H1 (cell line): ENCODE data around the gene SPEF1. TPM values are rescaled to one million over a fixed set of nuclear protein-coding genes. Genes with fewer than 3 reads are reported as not detected.

Experiments
- CTCF ChIA-PET: fragments of 300-600 bp; sonication (Branson Sonifier 250); formaldehyde crosslinking; loops from one replicate; lab custom pipeline; 2021; ENCODE audit not compliant: partially characterized antibody; lab: Charles Lee
- POLR2A ChIA-PET: fragments of 300-600 bp; sonication (Branson Sonifier 250); formaldehyde crosslinking; loops from one replicate; lab custom pipeline; 2021; ENCODE audit warnings: inconsistent platforms; ENCODE audit not compliant: partially characterized antibody; lab: Charles Lee
- DNase-seq, 2 experiments: peaks; one replicate each; pipeline versions ENCODE4 v3.0.0 to v3.0.0-alpha.2; 2010 to 2022; ENCODE audit warnings: low spot score in 2 of 2, low read depth in 1 of 2, mixed read lengths in 1 of 2
- FAIRE-seq: peaks from 2 replicates; lab custom pipeline; 2011; peaks lifted over from hg19 to GRCh38; lab: Jason Lieb, UNC
- H2AFZ ChIP-seq: 2 replicates; pipeline ENCODE4 v1.8.1; 2012; ENCODE audit warnings: low read length, inconsistent platforms
- H2AK5ac ChIP-seq: 2 replicates; pipeline ENCODE4 v1.6.1; 2013; ENCODE audit warnings: low read depth, low read length
- H2BK120ac ChIP-seq: replicated peaks from 2 replicates; pipeline ENCODE3; 2013; ENCODE audit warnings: low read depth, low read length, inconsistent platforms
- H2BK12ac ChIP-seq: 2 replicates; pipeline ENCODE4 v1.6.1; 2013; ENCODE audit warnings: low read depth, low read length
- H2BK15ac ChIP-seq: 2 replicates; pipeline ENCODE4 v1.6.1; 2013; ENCODE audit warnings: low read length
- H2BK20ac ChIP-seq: 2 replicates; pipeline ENCODE4 v1.6.1; 2013; ENCODE audit warnings: low read length
- H2BK5ac ChIP-seq: 2 replicates; pipeline ENCODE4 v1.6.1; 2013; ENCODE audit warnings: low read depth, low read length
- H3K14ac ChIP-seq: 2 replicates; pipeline ENCODE4 v1.6.1; 2013; ENCODE audit warnings: inconsistent platforms; ENCODE audit not compliant: insufficient read length
- H3K18ac ChIP-seq: 2 replicates; pipeline ENCODE4 v1.6.1; 2013; ENCODE audit warnings: low read length; ENCODE audit errors: extremely low read depth
- H3K23ac ChIP-seq: 2 replicates; pipeline ENCODE4 v1.6.1; 2013; ENCODE audit warnings: inconsistent platforms; ENCODE audit not compliant: insufficient read length
- H3K23me2 ChIP-seq: 2 replicates; pipeline ENCODE4 v1.6.1; 2013; ENCODE audit warnings: low read depth, low read length
- H3K27ac ChIP-seq: 2 replicates; pipeline ENCODE4 v1.6.1; 2011; ENCODE audit warnings: low read depth, low read length, inconsistent platforms
- H3K27me3 ChIP-seq, 4 experiments: replicated peaks in 1 of 4; 1 replicate in 1 of 4; 2 replicates in 3 of 4; pipeline versions ENCODE4 v1.6.1 to v1.8.1; 2011 to 2013; ENCODE audit warnings: low read length in 3 of 4, mild to moderate bottlenecking in 3 of 4, inconsistent platforms in 2 of 4, mixed read lengths in 2 of 4, moderate library complexity in 1 of 4; ENCODE audit not compliant: control insufficient read depth in 3 of 4, insufficient read depth in 3 of 4; ENCODE audit errors: extremely low read depth in 1 of 4
- H3K36me3 ChIP-seq, 4 experiments: 2 replicates each; pipeline versions ENCODE4 v1.6.1 to v1.8.1; 2011 to 2013; ENCODE audit warnings: mild to moderate bottlenecking in 4 of 4, low read length in 3 of 4, moderate library complexity in 2 of 4, control low read depth in 1 of 4, inconsistent platforms in 1 of 4; ENCODE audit not compliant: insufficient read depth in 4 of 4, control insufficient read depth in 2 of 4
- H3K4ac ChIP-seq: replicated peaks from 2 replicates; pipeline ENCODE3; 2013; ENCODE audit warnings: low read length, low read depth, mixed read lengths, inconsistent platforms; ENCODE audit not compliant: insufficient read length
- H3K4me1 ChIP-seq, 4 experiments: replicated peaks in 1 of 4; 1 replicate in 1 of 4; 2 replicates in 3 of 4; pipeline versions ENCODE4 v1.6.1 to v1.8.1; 2011 to 2013; ENCODE audit warnings: low read length in 3 of 4, inconsistent platforms in 2 of 4, mixed read lengths in 1 of 4; ENCODE audit not compliant: insufficient read depth in 4 of 4, control insufficient read depth in 3 of 4
- H3K4me2 ChIP-seq, 2 experiments: 2 replicates each; pipeline versions ENCODE4 v1.6.1 to v1.8.1; 2011 to 2013; ENCODE audit warnings: low read depth in 2 of 2, low read length in 2 of 2, control low read depth in 1 of 2, inconsistent platforms in 1 of 2, mild to moderate bottlenecking in 1 of 2; ENCODE audit not compliant: insufficient read depth in 1 of 2
- H3K4me3 ChIP-seq, 4 experiments: fragments of 200-600, 300-600 bp in 1 of 4; sonication (generic), shearing (Covaris generic), sonication (Bioruptor Twin) in 1 of 4; 2 replicates each; pipeline versions ENCODE4 v1.5.1 to v1.8.1; 2011 to 2016; ENCODE audit warnings: low read length in 4 of 4, low read depth in 3 of 4, control low read depth in 2 of 4, inconsistent platforms in 2 of 4, mild to moderate bottlenecking in 2 of 4, mixed read lengths in 1 of 4, moderate library complexity in 1 of 4; ENCODE audit not compliant: insufficient read depth in 2 of 4; ENCODE audit errors: extremely low read depth in 1 of 4
- H3K56ac ChIP-seq: replicated peaks from 2 replicates; pipeline ENCODE3; 2013; ENCODE audit warnings: low read depth, mild to moderate bottlenecking, mixed read lengths, low read length, inconsistent platforms; ENCODE audit not compliant: insufficient read length
- H3K79me1 ChIP-seq: 2 replicates; pipeline ENCODE4 v1.6.1; 2013; ENCODE audit warnings: low read depth, low read length, control low read depth
- H3K79me2 ChIP-seq, 2 experiments: 2 replicates each; pipeline versions ENCODE4 v1.6.1 to v1.8.1; 2012 to 2013; ENCODE audit warnings: low read length in 2 of 2, mild to moderate bottlenecking in 2 of 2, inconsistent platforms in 1 of 2; ENCODE audit not compliant: insufficient read depth in 2 of 2, control insufficient read depth in 1 of 2
- H3K9ac ChIP-seq, 4 experiments: replicated peaks in 1 of 4; 1 replicate in 1 of 4; 2 replicates in 3 of 4; pipeline versions ENCODE4 v1.6.1 to v1.8.1; 2011 to 2013; ENCODE audit warnings: low read depth in 3 of 4, low read length in 3 of 4, control low read depth in 2 of 4, mild to moderate bottlenecking in 2 of 4, moderate library complexity in 2 of 4, inconsistent platforms in 1 of 4; ENCODE audit errors: extremely low read depth in 1 of 4
- H3K9me3 ChIP-seq, 2 experiments: 2 replicates each; pipeline versions ENCODE4 v1.6.1 to v1.8.1; 2012 to 2013; ENCODE audit warnings: mild to moderate bottlenecking in 2 of 2, moderate library complexity in 2 of 2, control low read depth in 1 of 2, inconsistent platforms in 1 of 2, low read depth in 1 of 2, low read length in 1 of 2, mixed read lengths in 1 of 2; ENCODE audit not compliant: insufficient read depth in 2 of 2
- H4K20me1 ChIP-seq, 2 experiments: replicated peaks in 1 of 2; 2 replicates each; pipeline versions ENCODE3 to v1.8.1; 2011 to 2013; ENCODE audit warnings: inconsistent platforms in 2 of 2, low read length in 2 of 2, mild to moderate bottlenecking in 1 of 2; ENCODE audit not compliant: insufficient read depth in 2 of 2, control insufficient read depth in 1 of 2
- H4K5ac ChIP-seq: 2 replicates; pipeline ENCODE4 v1.6.1; 2013; ENCODE audit warnings: low read length, low read depth, mixed read lengths, inconsistent platforms; ENCODE audit not compliant: insufficient read length
- H4K8ac ChIP-seq: 2 replicates; pipeline ENCODE4 v1.8.0; 2013; ENCODE audit warnings: mild to moderate bottlenecking, moderate library complexity, low read length, inconsistent platforms; ENCODE audit not compliant: insufficient read depth; ENCODE audit errors: extremely low read depth
- H4K91ac ChIP-seq: replicated peaks from 2 replicates; pipeline ENCODE3; 2013; ENCODE audit warnings: low read length, mixed read lengths, inconsistent platforms; ENCODE audit not compliant: insufficient read length
- BACH1 ChIP-seq: IDR thresholded peaks from 2 replicates; pipeline ENCODE4 v1.6.1; 2012; ENCODE audit warnings: low read length, improper control_type of control experiment
- BRCA1 ChIP-seq: IDR thresholded peaks from 2 replicates; pipeline ENCODE4 v1.6.1; 2012; ENCODE audit warnings: low read depth, low read length, improper control_type of control experiment
- CTCF ChIP-seq, 3 experiments: IDR thresholded peaks; 1 replicate in 2 of 3; 2 replicates in 1 of 3; pipeline versions ENCODE4 v1.5.1 to v1.6.1; 2011; ENCODE audit warnings: low read length in 3 of 3, mild to moderate bottlenecking in 3 of 3, inconsistent platforms in 2 of 3, low read depth in 1 of 3, moderate library complexity in 1 of 3; ENCODE audit not compliant: insufficient read depth in 1 of 3; ENCODE audit errors: control extremely low read depth in 1 of 3
- GABPA ChIP-seq: IDR thresholded peaks from 2 replicates; pipeline ENCODE4 v1.6.1; 2011; ENCODE audit warnings: mild to moderate bottlenecking, low read length, moderate library complexity, borderline replicate concordance; ENCODE audit not compliant: insufficient read depth
- POLR2A ChIP-seq, 2 experiments: IDR thresholded peaks; 1 replicate in 1 of 2; 2 replicates in 1 of 2; pipeline ENCODE4 v1.6.1; 2011; ENCODE audit warnings: low read depth in 2 of 2, low read length in 2 of 2, mild to moderate bottlenecking in 2 of 2; ENCODE audit errors: control extremely low read depth in 1 of 2
- RAD21 ChIP-seq, 2 experiments: IDR thresholded peaks in 1 of 2; conservative IDR thresholded peaks in 1 of 2; 2 replicates each; pipeline ENCODE4 v1.6.1; 2011; ENCODE audit warnings: low read depth in 2 of 2, low read length in 2 of 2, improper control_type of control experiment in 1 of 2, inconsistent platforms in 1 of 2, mild to moderate bottlenecking in 1 of 2, moderate library complexity in 1 of 2
- RFX5 ChIP-seq: IDR thresholded peaks from 2 replicates; pipeline ENCODE4 v1.6.1; 2011; ENCODE audit warnings: low read depth, low read length, improper control_type of control experiment, borderline replicate concordance
- SAP30 ChIP-seq: fragments of 300-600 bp; sonication (generic); IDR thresholded peaks from 2 replicates; pipeline ENCODE4 v1.7.1; 2012; ENCODE audit warnings: low read length, moderate library complexity, mild to moderate bottlenecking, inconsistent platforms; ENCODE audit not compliant: insufficient read depth, insufficient replicate concordance
- SP2 ChIP-seq: IDR thresholded peaks from 2 replicates; pipeline ENCODE4 v1.6.1; 2012; ENCODE audit warnings: mild to moderate bottlenecking, low read length, inconsistent platforms
- TAF1 ChIP-seq: IDR thresholded peaks from 2 replicates; pipeline ENCODE4 v1.6.1; 2011; ENCODE audit warnings: mild to moderate bottlenecking, low read depth, low read length
- TEAD4 ChIP-seq: IDR thresholded peaks from 2 replicates; pipeline ENCODE4 v1.6.1; 2012; ENCODE audit warnings: low read depth, low read length, inconsistent platforms, mixed read lengths
- WGBS, 2 experiments: shearing (Covaris generic) in 1 of 2; methylation state at CpG; one replicate each; pipeline versions ENCODE4 v1.1.6 to v1.1.7; 2013 to 2015; ENCODE audit warnings: low lambda C conversion rate in 2 of 2, mixed read lengths in 2 of 2, inconsistent platforms in 1 of 2, low coverage in 1 of 2, missing lambda C conversion rate in 1 of 2; ENCODE audit not compliant: insufficient replicate concordance in 2 of 2, insufficient coverage in 1 of 2, insufficient read length in 1 of 2; ENCODE audit errors: extremely low coverage in 1 of 2, missing lambda C conversion rate in 1 of 2; 5-methylcytosine and 5-hydroxymethylcytosine counted together
- polyA plus RNA-seq, 7 experiments: library from polyadenylated mRNA; depleted of rRNA in 3 of 7; stranded (reverse) in 5 of 7; unstranded in 2 of 7; fragments of >200 nt in 5 of 7; fragments of 200-250 nt in 2 of 7; gene quantifications; 1 replicate in 5 of 7; 2 replicates in 1 of 7; 4 replicates in 1 of 7; pipeline versions ENCODE4 v1.2.1 to v1.2.3, GENCODE V29; 2011 to 2013; ENCODE audit warnings: missing spikeins in 2 of 7, mixed read lengths in 2 of 7
- total RNA-seq: library from RNA; stranded (reverse); fragmentation: NEBNext Ultra II Directional; extraction: Animal tissue kit (Norgen Biotek cat#: 25700); gene quantifications from 2 replicates; pipeline ENCODE4 v1.2.1, GENCODE V29; 2021

The SPEF1 gene
- total and polyA plus RNA-seq, 2 of the 8 experiments (the other 6 are each of a cell fraction or from before 2014, with no cell fraction given), result 0.51 to 0.71 TPM

- Histone ChIP-seq H2BK120ac (no peak overlapping the region), H2AK5ac (0 out of 2 replicates have a peak overlapping the region, but pooled peaks have one; percentile 10), H2BK12ac (no peak overlapping the region), H3K9ac (no peak overlapping the region), H3K79me1 (no peaks in the 10 kb centered on the region), H3K4me1 (peaks cover 0 to 25% (median 8%) of the 10 kb centered on the region in 4 experiments; a peak in 6 of 7 replicates), H3K79me2 (no peaks in the 10 kb centered on the region), H3K36me3 (no peaks in the 10 kb centered on the region; a peak in 1 of 8 replicates), H3K4me2 (no peak overlapping the region), H3K27me3 (peaks cover 4 to 26% (median 22%) of the 10 kb centered on the region in 4 experiments), H3K56ac (no peak overlapping the region), H3K23me2 (peaks cover 25% of the 10 kb centered on the region), H2AFZ (no peak overlapping the region), H3K9me3 (no peaks in the 10 kb centered on the region), H3K4me3 (no peak overlapping the region), H2BK15ac (no peak overlapping the region), H3K14ac (no peak overlapping the region), H4K8ac (no peak overlapping the region), H3K27ac (no peak overlapping the region), H2BK5ac (no peak overlapping the region), H3K4ac (no peak overlapping the region), H3K18ac (no peak overlapping the region), H2BK20ac (no peak overlapping the region), H3K23ac (no peak overlapping the region), H4K20me1 (peaks cover 2 to 13% of the 10 kb centered on the region in 2 experiments), H4K91ac (no peak overlapping the region), H4K5ac (no peak overlapping the region)
- no peak for DNase-seq
- POLR2A ChIA-PET, result interaction anchor here (0.8 to 1.6 kb wide), 5 partner anchors 9 to 75 kb away, joined by 3 to 6 read pairs (median 3); no protein-coding TSS in a partner anchor
- CTCF ChIA-PET, result interaction anchor here (0.9 to 18.6 kb wide), 15 partner anchors 14 to 118 kb away, joined by 3 to 308 read pairs (median 12); partner anchors contain the start of genes ADISSP, CENPB, HSPA12B and SIGLEC1
- no peak for FAIRE-seq
- 88% methylated on average over 16 of the region's 16 CpGs; no CpG with 5 or more reads in 1 of the 2 experiments for WGBS, 2 experiments
- no peak for TF ChIP-seq SP2
- TF ChIP-seq CTCF (IDR thresholded peaks at IDR 0.05; ENCODE audit: control extremely low read depth in 1 of 3, insufficient read depth in 1 of 3, low read depth in 1 of 3, low read length in 3 of 3), result no peak
- no peak for TF ChIP-seq BACH1
- no peak for TF ChIP-seq SAP30
- no peak for TF ChIP-seq BRCA1
- TF ChIP-seq RAD21 (IDR thresholded peaks at IDR 0.05 in 1 of 2, conservative IDR thresholded peaks at IDR 0.05 in 1 of 2; ENCODE audit: low read depth in 2 of 2, low read length in 2 of 2), result no peak
- no peak for TF ChIP-seq POLR2A (IDR thresholded peaks at IDR 0.05; ENCODE audit: control extremely low read depth in 1 of 2, low read depth in 2 of 2, low read length in 2 of 2)
- no peak for TF ChIP-seq TEAD4
- TF ChIP-seq TAF1, result no peak
- TF ChIP-seq GABPA, result no peak
- TF ChIP-seq RFX5, result no peak
Measured at GRCh38 chr20:3748073-3748472, 33.2 kb downstream of the SPEF1 start.
